Measurements from ENCODE around the gene RHOA. TPM values are rescaled to one million over a fixed set of nuclear protein-coding genes. Genes with fewer than 3 reads are reported as not detected.
A peak's percentile ranks its signal among the peaks of the same experiment; 100 is the strongest.

RHOA gene
- total and polyA plus RNA-seq, 2 of the 4 experiments (the other 2 are of a cell fraction), result 383 to 879 TPM

DNA sequence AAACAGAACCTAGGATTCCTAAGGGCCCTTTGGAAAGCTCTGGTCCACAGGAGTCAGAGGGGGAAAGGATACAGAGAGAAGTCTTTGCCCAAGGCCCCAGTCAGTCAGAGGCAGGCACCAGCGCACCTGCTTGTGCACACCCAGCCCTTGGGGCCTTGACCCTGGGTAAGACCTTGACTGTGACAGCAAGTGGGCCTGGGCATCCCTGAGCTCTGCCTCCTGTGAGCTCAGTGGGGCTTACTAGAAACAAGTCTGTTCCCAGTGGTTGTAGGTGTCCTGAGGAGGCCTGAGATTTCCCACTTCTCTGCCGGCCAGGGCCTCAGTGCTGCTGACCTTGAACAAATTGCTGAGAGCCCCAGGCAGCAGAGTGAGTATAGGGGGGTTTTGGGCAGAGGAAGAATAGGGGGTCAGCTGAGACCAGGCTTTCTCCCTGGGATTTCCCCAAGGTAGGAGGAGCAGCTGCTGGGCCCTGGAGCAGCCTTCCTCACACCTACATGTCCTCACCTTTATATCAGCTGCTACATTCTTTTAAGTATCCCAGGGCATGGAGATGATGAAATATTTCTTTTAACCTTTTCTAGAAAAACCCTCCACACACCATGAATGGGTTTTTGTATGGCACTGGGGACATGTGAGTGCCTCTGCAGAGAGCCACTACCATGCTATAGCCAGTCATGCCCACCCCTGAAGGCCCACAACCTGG is 48.6 kb upstream of the RHOA start:
- BruUV-seq (replicated peaks), result no TSS peak
- DNase-seq, result no peak

More for the DNA sequence above, 48.6 kb upstream of the RHOA start:
- Histone ChIP-seq H3K36me3 (ENCODE audit: control insufficient read depth, insufficient read depth, low read length) (no peaks in the 10 kb centered on the region), H3K27me3 (ENCODE audit: control insufficient read depth, insufficient read depth, low read length) (no peaks in the 10 kb centered on the region), H3K18ac (ENCODE audit: low read depth, low read length) (no peak overlapping the region), H3K9ac (ENCODE audit: low read depth, low read length) (no peak overlapping the region), H3K4ac (ENCODE audit: low read depth, low read length) (peak overlapping the region; percentile 18; the same call in 1 of the 2 replicates), H3K27ac (ENCODE audit: insufficient read depth, low read length) (no peak overlapping the region), H3K4me2 (ENCODE audit: low read depth, low read length) (no peak overlapping the region), H3K56ac (ENCODE audit: extremely low read depth, insufficient read depth, low read length) (no peak overlapping the region), H2BK120ac (ENCODE audit: low read depth, low read length) (no peak overlapping the region), H2AFZ (replicated peaks; ENCODE audit: low read length, poor library complexity) (no peak overlapping the region), H4K5ac (ENCODE audit: low read depth, low read length) (no peak overlapping the region), H2BK5ac (ENCODE audit: low read depth, low read length, poor library complexity, severe bottlenecking) (no peak overlapping the region), H2BK15ac (ENCODE audit: low read depth, low read length) (no peak overlapping the region), H4K8ac (ENCODE audit: low read depth in 2 of 2, low read length in 2 of 2) (no peak overlapping the region), H4K91ac (ENCODE audit: insufficient read depth, low read depth, low read length) (no peak overlapping the region), H3K9me1 (ENCODE audit: insufficient read depth, low read length) (peaks cover 22% of the 10 kb centered on the region), H2BK20ac (ENCODE audit: low read depth, low read length) (no peak overlapping the region), H3K23ac (ENCODE audit: low read depth, low read length) (no peak overlapping the region), H3K79me1 (ENCODE audit: low read depth in 1 of 2, low read length in 2 of 2) (no peaks in the 10 kb centered on the region), H3K14ac (replicated peaks; ENCODE audit: low read depth, low read length) (no peak overlapping the region), H2AK5ac (ENCODE audit: low read depth, low read length) (no peak overlapping the region; the same call in 1 of the 2 replicates), H3K4me1 (ENCODE audit: control insufficient read depth, insufficient read depth, low read length) (peaks cover 23% of the 10 kb centered on the region), H4K20me1 (ENCODE audit: insufficient read depth, low read length) (no peaks in the 10 kb centered on the region), H3K9me3 (ENCODE audit: control insufficient read depth, insufficient read depth, low read length) (no peaks in the 10 kb centered on the region), H2AK9ac (replicated peaks; ENCODE audit: low read depth, low read length, poor library complexity) (no peak overlapping the region), H3K4me3 (ENCODE audit: insufficient read depth, low read depth, low read length) (no peak overlapping the region)
- ChIA-PET CTCF (no interaction called here), POLR2A (ENCODE audit: unreplicated experiment) (no interaction called here)
- TF ChIP-seq MAZ (IDR thresholded peaks at IDR 0.05; ENCODE audit: borderline replicate concordance, low read depth, low read length), result no peak
- no peak for TF ChIP-seq MXI1 (IDR thresholded peaks at IDR 0.05; ENCODE audit: borderline replicate concordance, low read depth, low read length)
- no peak for TF ChIP-seq NFE2L2 (IDR thresholded peaks at IDR 0.05; ENCODE audit: low read depth, low read length)
- no peak for TF ChIP-seq BHLHE40 (IDR thresholded peaks at IDR 0.05; ENCODE audit: low read depth, low read length)
- intact Hi-C loops (cut with micrococcal nuclease) (no loop called here), in situ Hi-C loops (cut with MboI; ENCODE audit: low sequenced_read_pairs) (no loop called here), dilution Hi-C loops (cut with HindIII; ENCODE audit: low sequenced_read_pairs, unreplicated experiment) (no loop called here)
- ATAC-seq (ENCODE audit: low read depth), result no peak
- no CpG with 5 or more reads among the region's 2 CpGs for WGBS, 2 experiments (ENCODE audit: extremely low coverage in 2 of 2, insufficient read length in 1 of 2)

Measured in IMR-90 (cell line).